K562 (cell line): ENCODE data around the gene ST6GAL1. TPM values are rescaled to one million over a fixed set of nuclear protein-coding genes. Genes with fewer than 3 reads are reported as not detected.

Source experiments
- ATAC-seq: fragments of 200-7000 bp; cut with Tn5 transposase; 3 replicates; pipeline ENCODE4 v1.9.1; 2020; ENCODE audit warnings: moderate library complexity
- BruUV-seq: library from RNA; stranded (reverse); fragments of 400-500 nt; replicated peaks from 2 replicates; lab custom pipeline; 2021; lab: Mats Ljungman, UMichigan
- CTCF ChIA-PET: fragments of 300-600 bp; formaldehyde crosslinking; extraction: SDS; loops from one replicate; lab custom pipeline; 2021; ENCODE audit warnings: low intra/inter-chr PET ratio; lab: Yijun Ruan, JAX
- POLR2A ChIA-PET: fragments of 300-600, 350-650 bp; sonication (Branson Sonifier 250); formaldehyde crosslinking; extraction: SDS; loops from one replicate; lab custom pipeline; 2021; ENCODE audit warnings: antibody characterized with exemption, inconsistent platforms; lab: Yijun Ruan, JAX
- DNase-seq, 4 experiments: peaks; one replicate each; pipeline versions ENCODE4 v3.0.0 to v3.0.0-alpha.2; 2011 to 2018; ENCODE audit warnings: low spot score in 3 of 4, mixed read lengths in 3 of 4; ENCODE audit errors: extremely low read depth in 1 of 4
- FAIRE-seq: peaks from 2 replicates; lab custom pipeline; 2011; peaks lifted over from hg19 to GRCh38; lab: Jason Lieb, UNC
- H2AFZ ChIP-seq: 2 replicates; pipeline ENCODE4 v1.6.0; 2011; ENCODE audit warnings: low read depth, low read length, control low read depth, inconsistent platforms
- H3K27ac ChIP-seq: fragments of 200-600 bp; 3 replicates; pipeline ENCODE4 v1.8.0; 2011; ENCODE audit warnings: low read depth, mild to moderate bottlenecking, control low read depth, inconsistent platforms, low read length, moderate library complexity, mixed read lengths; ENCODE audit errors: extremely low read depth
- H3K27me3 ChIP-seq, 2 experiments: fragments of 300-600 bp in 1 of 2; 2 replicates in 1 of 2; 3 replicates in 1 of 2; pipeline versions ENCODE4 v1.6.0 to v1.8.0; 2011; ENCODE audit warnings: inconsistent platforms in 2 of 2, low read length in 2 of 2, mild to moderate bottlenecking in 1 of 2, mixed read lengths in 1 of 2, moderate library complexity in 1 of 2; ENCODE audit not compliant: control insufficient read depth in 2 of 2, insufficient read depth in 2 of 2
- H3K36me3 ChIP-seq: fragments of 300-600 bp; 3 replicates; pipeline ENCODE4 v1.8.0; 2011; ENCODE audit warnings: mild to moderate bottlenecking, low read length, inconsistent platforms; ENCODE audit not compliant: control insufficient read depth, insufficient read depth
- H3K4me1 ChIP-seq, 2 experiments: fragments of 200-600 bp in 1 of 2; replicated peaks in 1 of 2; 2 replicates in 1 of 2; 3 replicates in 1 of 2; pipeline versions ENCODE4 v1.5.1 to v1.8.0; 2011; ENCODE audit warnings: inconsistent platforms in 2 of 2, low read length in 2 of 2, mild to moderate bottlenecking in 1 of 2, mixed read lengths in 1 of 2, moderate library complexity in 1 of 2; ENCODE audit not compliant: control insufficient read depth in 2 of 2, insufficient read depth in 2 of 2
- H3K4me2 ChIP-seq: 2 replicates; pipeline ENCODE4 v1.6.1; 2011; ENCODE audit warnings: low read length, control low read depth, inconsistent platforms, mixed read lengths; ENCODE audit not compliant: insufficient read depth
- H3K4me3 ChIP-seq: fragments of 200-600 bp; sonication (generic), shearing (Covaris generic); 2 replicates; pipeline ENCODE4 v1.5.1; 2016; ENCODE audit warnings: control low read depth, inconsistent platforms
- H3K79me2 ChIP-seq: fragments of 200-600 bp; 3 replicates; pipeline ENCODE4 v1.8.0; 2011; ENCODE audit warnings: low read length, inconsistent platforms; ENCODE audit not compliant: control insufficient read depth, insufficient read depth
- H3K9ac ChIP-seq, 2 experiments: 2 replicates each; pipeline versions ENCODE4 v1.6.0 to v1.6.1; 2011; ENCODE audit warnings: low read depth in 2 of 2, low read length in 2 of 2, control low read depth in 1 of 2, inconsistent platforms in 1 of 2, mild to moderate bottlenecking in 1 of 2, mixed read lengths in 1 of 2; ENCODE audit not compliant: insufficient read depth in 1 of 2
- H3K9me1 ChIP-seq: one replicate; pipeline ENCODE4 v1.6.0; 2011; ENCODE audit warnings: inconsistent platforms, mild to moderate bottlenecking, low read length, moderate library complexity; ENCODE audit not compliant: control insufficient read depth, insufficient read depth
- H3K9me3 ChIP-seq: replicated peaks from 2 replicates; pipeline ENCODE4 v1.5.1; 2011; ENCODE audit warnings: low read depth, low read length, inconsistent platforms; ENCODE audit not compliant: control insufficient read depth, insufficient read depth
- H4K20me1 ChIP-seq: replicated peaks from 2 replicates; pipeline ENCODE4 v1.6.1; 2011; ENCODE audit warnings: low read length, inconsistent platforms, mixed read lengths; ENCODE audit not compliant: control insufficient read depth, insufficient read depth
- BCOR ChIP-seq: fragments of 450-650 bp; IDR thresholded peaks from 2 replicates; pipeline ENCODE4 v1.6.1; 2016
- NCOA4 ChIP-seq: fragments of 450-650 bp; IDR thresholded peaks from 2 replicates; pipeline ENCODE4 v1.6.1; 2018; ENCODE audit warnings: mild to moderate bottlenecking; ENCODE audit not compliant: partially characterized antibody
- POLR2A ChIP-seq: fragments of 450-650 bp; conservative IDR thresholded peaks from 2 replicates; pipeline ENCODE4 v1.6.1; 2016
- POU5F1 ChIP-seq: fragments of 150-350 bp; IDR thresholded peaks from 2 replicates; pipeline ENCODE4 v1.6.1; 2014; ENCODE audit warnings: borderline replicate concordance, low read length, low read depth, mild to moderate bottlenecking; ENCODE audit not compliant: partially characterized antibody
- SUPT5H ChIP-seq: fragments of 450-650 bp; IDR thresholded peaks from 2 replicates; pipeline ENCODE4 v1.6.1; 2016
- TGIF2 ChIP-seq: sonication (generic); formaldehyde crosslinking; IDR thresholded peaks from 2 replicates; pipeline ENCODE4 v1.8.1; 2022; ENCODE audit warnings: mild to moderate bottlenecking, missing genetic modification reagents, moderate library complexity
- YBX1 ChIP-seq: fragments of 450-650 bp; IDR thresholded peaks from 2 replicates; pipeline ENCODE4 v1.7.1; 2016; ENCODE audit warnings: mild to moderate bottlenecking
- ZBTB26 ChIP-seq: fragments of 450-650 bp; formaldehyde crosslinking; IDR thresholded peaks from 2 replicates; pipeline ENCODE4 v1.4.0; 2022; ENCODE audit warnings: missing genetic modification characterization
- ZNF134 ChIP-seq: fragments of 250-450 bp; sonication (Bioruptor Pico); conservative IDR thresholded peaks from 2 replicates; pipeline ENCODE4 v1.4.0; 2020
- ZNF224 ChIP-seq: sonication (generic); formaldehyde crosslinking; IDR thresholded peaks from 2 replicates; pipeline ENCODE4 v1.8.0; 2022; ENCODE audit warnings: mild to moderate bottlenecking, missing genetic modification reagents
- ZNF23 ChIP-seq: fragments of 250-450 bp; sonication (Bioruptor Pico); IDR thresholded peaks from 2 replicates; pipeline ENCODE4 v1.4.0; 2020; ENCODE audit warnings: mild to moderate bottlenecking
- ZNF398 ChIP-seq: fragments of 250-450 bp; sonication (Bioruptor Pico); IDR thresholded peaks from 2 replicates; pipeline ENCODE4 v1.8.0; 2021; ENCODE audit warnings: moderate library complexity, mild to moderate bottlenecking, inconsistent platforms
- ZNF449 ChIP-seq: fragments of 250-450 bp; sonication (Bioruptor Pico); IDR thresholded peaks from 2 replicates; pipeline ENCODE4 v1.8.0; 2022; ENCODE audit warnings: moderate library complexity, mild to moderate bottlenecking, inconsistent platforms
- WGBS: fragments of 100-300 bp; shearing (Covaris generic); methylation state at CpG from one replicate; pipeline ENCODE4 v1.1.6; 2016; ENCODE audit warnings: low coverage, mixed read lengths; ENCODE audit not compliant: insufficient coverage; ENCODE audit errors: missing lambda C conversion rate; 5-methylcytosine and 5-hydroxymethylcytosine counted together
- in situ Hi-C: fragments of 300-500 bp; cut with MboI; formaldehyde crosslinking; loops from 4 replicates; pipeline ENCODE4 v1.15.0; 2018; ENCODE audit warnings: inconsistent platforms, mixed read lengths
- intact Hi-C: fragments of 100-400 bp; cut with micrococcal nuclease; formaldehyde crosslinking; loops from 2 replicates; pipeline ENCODE4 v1.14.2; 2022
- polyA plus RNA-seq, 8 experiments: library from polyadenylated mRNA; depleted of rRNA in 4 of 8; stranded (reverse) in 5 of 8; unstranded in 3 of 8; fragments of >200 nt; fragmentation: Nextera tagmentation in 2 of 8; fragmentation: Illumina TruSeq in 1 of 8; extraction: Ambion mirVana in 2 of 8; extraction: Trizol in 1 of 8; gene quantifications; 2 replicates each; pipeline versions ENCODE4 v1.2.1 to v1.2.3, GENCODE V29; 2011 to 2014; ENCODE audit warnings: inconsistent platforms in 1 of 8, missing spikeins in 1 of 8
- total RNA-seq, 7 experiments: library from RNA; depleted of rRNA in 6 of 7; stranded (reverse); fragments of >200 nt in 6 of 7; fragmentation: Illumina TruSeq in 2 of 7; extraction: Trizol in 2 of 7; gene quantifications; 2 replicates each; pipeline versions ENCODE4 v1.2.1 to v1.2.3, GENCODE V29; 2011 to 2021; ENCODE audit warnings: low replicate concordance in 1 of 7

Gene ST6GAL1
- total and polyA plus RNA-seq, 9 of the 15 experiments (the other 6 are each of a cell fraction or from before 2014, with no cell fraction given), result 31.9 to 145 (median 71.0) TPM

GRCh38 chr3:187074846-187075245, 144.5 kb downstream of the ST6GAL1 start (continued):
- TF ChIP-seq ZBTB26 (CRISPR knock-in tag), result no peak

- TF ChIP-seq BCOR (no peak), POU5F1 (no peak), SUPT5H (0 out of 2 replicates have a peak, but pooled peaks have one; percentile 30), ZNF224 (CRISPR knock-in tag) (no peak), ZNF449 (no peak), YBX1 (no peak), NCOA4 (no peak), ZNF398 (CRISPR knock-in tag) (no peak), POLR2A (peak; percentile 22; the same call in 1 of the 2 replicates), TGIF2 (CRISPR knock-in tag) (no peak), ZNF134 (CRISPR knock-in tag) (no peak), ZNF23 (no peak)
- Histone ChIP-seq H3K4me1 (peaks cover 3 to 8% of the 10 kb centered on the region in 2 experiments; a peak in 4 of 5 replicates), H3K79me2 (no peaks in the 10 kb centered on the region), H3K9me1 (peaks cover 3% of the 10 kb centered on the region), H2AFZ (no peak overlapping the region), H3K9me3 (no peaks in the 10 kb centered on the region), H3K9ac (no peak overlapping the region), H3K27ac (no peak overlapping the region), H3K4me3 (no peak overlapping the region), H3K36me3 (peaks cover 66% of the 10 kb centered on the region), H4K20me1 (no peaks in the 10 kb centered on the region), H3K4me2 (no peak overlapping the region), H3K27me3 (no peaks in the 10 kb centered on the region)
- 82% methylated on average over 5 of the region's 6 CpGs for WGBS
- BruUV-seq, result no TSS peak
- no peak for DNase-seq
- intact Hi-C loops, result no loop called here
- no peak for FAIRE-seq
- in situ Hi-C loops, result no loop called here
- ChIA-PET CTCF (no interaction called here), POLR2A (no interaction called here)
- no peak for ATAC-seq
These were observed 146.0 kb downstream of the ST6GAL1 start for GRCh38 chr3:187076297-187076696.
